CD4-positive, alpha-beta T cell (primary cell): ENCODE data around the gene CEP68. TPM values are rescaled to one million over a fixed set of nuclear protein-coding genes. Genes with fewer than 3 reads are reported as not detected.
A peak's percentile ranks its signal among the peaks of the same experiment; 100 is the strongest.

Experiments
- ATAC-seq: fragments of 200-7000 bp; cut with Tn5 transposase; one replicate; pipeline ENCODE4 v1.10.0; 2022; ENCODE audit warnings: mild to moderate bottlenecking; ENCODE audit not compliant: poor library complexity
- CTCF ChIA-PET: fragments of 350-600 bp; sonication (Branson Sonifier 250); formaldehyde crosslinking; loops from one replicate; lab custom pipeline; 2021; ENCODE audit warnings: antibody characterized with exemption, inconsistent platforms; lab: Charles Lee
- POLR2A ChIA-PET: fragments of 350-600 bp; sonication (Branson Sonifier 250); formaldehyde crosslinking; loops from one replicate; lab custom pipeline; 2021; ENCODE audit warnings: antibody characterized with exemption, inconsistent platforms; lab: Charles Lee
- DNase-seq, 14 experiments: peaks; one replicate each; pipeline ENCODE4 v3.0.0-alpha.2; 2013 to 2020; ENCODE audit warnings: mixed read lengths in 2 of 14
- H3K27ac ChIP-seq, 2 donors: one replicate each; pipeline versions ENCODE4 v1.5.1 to v1.7.0; 2013; ENCODE audit warnings: low read length in 2 of 2, low read depth in 1 of 2, mild to moderate bottlenecking in 1 of 2
- H3K27me3 ChIP-seq, 2 experiments: 1 replicate in 1 of 2; 2 replicates in 1 of 2; pipeline versions ENCODE4 v1.6.1 to v1.7.0; 2013; ENCODE audit warnings: low read length in 2 of 2, control low read depth in 1 of 2, mild to moderate bottlenecking in 1 of 2, moderate library complexity in 1 of 2; ENCODE audit not compliant: insufficient read depth in 2 of 2, control insufficient read depth in 1 of 2
- H3K36me3 ChIP-seq: one replicate; pipeline ENCODE4 v1.6.1; 2013; ENCODE audit warnings: low read length, control low read depth; ENCODE audit not compliant: insufficient read depth
- H3K4me1 ChIP-seq: one replicate; pipeline ENCODE4 v1.6.1; 2013; ENCODE audit warnings: low read length, control low read depth; ENCODE audit not compliant: insufficient read depth
- H3K4me3 ChIP-seq: one replicate; pipeline ENCODE4 v1.5.1; 2013; ENCODE audit warnings: mild to moderate bottlenecking, low read length, moderate library complexity
- H3K9me3 ChIP-seq, 2 experiments: 1 replicate in 1 of 2; 2 replicates in 1 of 2; pipeline versions ENCODE4 v1.6.1 to v1.7.0; 2013; ENCODE audit warnings: low read length in 2 of 2, mild to moderate bottlenecking in 2 of 2, control low read depth in 1 of 2, moderate library complexity in 1 of 2; ENCODE audit not compliant: control insufficient read depth in 1 of 2, insufficient read depth in 1 of 2
- H3K27ac Mint-ChIP-seq: one replicate; pipeline ENCODE4 v1.8.0; 2020; ENCODE audit warnings: mixed read lengths
- H3K27me3 Mint-ChIP-seq: one replicate; pipeline ENCODE4 v1.8.0; 2021; ENCODE audit warnings: mixed read lengths
- H3K36me3 Mint-ChIP-seq: one replicate; pipeline ENCODE4 v1.8.0; 2021; ENCODE audit warnings: low read depth, mixed read lengths
- H3K4me1 Mint-ChIP-seq: one replicate; pipeline ENCODE4 v1.8.0; 2021; ENCODE audit warnings: low read depth, mixed read lengths
- H3K4me3 Mint-ChIP-seq: one replicate; pipeline ENCODE4 v1.8.0; 2020; ENCODE audit warnings: mild to moderate bottlenecking, mixed read lengths
- H3K9me3 Mint-ChIP-seq: one replicate; pipeline ENCODE4 v1.8.0; 2020; ENCODE audit warnings: mixed read lengths
- CTCF ChIP-seq: fragments of 200-600 bp; IDR thresholded peaks from one replicate; pipeline ENCODE4 v1.8.0; 2022; ENCODE audit warnings: antibody characterized with exemption, mild to moderate bottlenecking
- intact Hi-C, 2 experiments: fragments of 100-400 bp; cut with DNase I in 1 of 2; cut with micrococcal nuclease in 1 of 2; formaldehyde crosslinking; loops; one replicate each; pipeline versions ENCODE4 v1.15.1 to v1.9.0; 2023 to 2025; cut with DNase I, micrococcal nuclease
- total RNA-seq, 174 experiments: library from RNA in 2 of 174; stranded (reverse) in 2 of 174; gene quantifications; one replicate each; pipeline ENCODE4 v1.2.3 and lab custom pipeline; 2021 to 2026

CEP68 gene
- total RNA-seq, 2 experiments from 2014 or later = 19.4 to 20.1 TPM

DNA sequence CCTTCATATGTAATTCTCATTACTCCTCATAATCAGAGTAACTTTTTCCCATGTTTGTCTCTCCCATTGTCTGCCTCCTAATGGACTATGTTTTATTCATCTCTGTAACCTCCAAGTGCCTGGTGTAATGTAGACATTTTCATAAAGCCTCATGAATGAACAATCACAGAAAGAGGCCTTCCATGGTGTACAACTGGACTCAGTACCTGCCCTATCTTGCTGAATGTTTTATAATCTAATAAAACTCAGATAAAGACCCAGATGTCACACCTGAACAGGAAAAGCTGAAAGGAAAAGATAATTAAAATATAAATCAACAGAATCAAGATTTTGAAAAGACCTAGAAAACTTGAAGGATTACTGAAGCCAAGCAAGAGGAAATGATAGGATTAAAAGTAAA lies 37.0 kb downstream of the CEP68 start:
- Mint-ChIP-seq H3K36me3 (peaks cover 87% of the 10 kb centered on the region), H3K4me3 (no peak overlapping the region), H3K4me1 (peaks cover 36% of the 10 kb centered on the region), H3K9me3 (no peaks in the 10 kb centered on the region), H3K27ac (peak overlapping the region; percentile 48), H3K27me3 (no peaks in the 10 kb centered on the region)
- H3K27ac ChIP-seq = no peak overlapping the region
- H3K36me3 ChIP-seq = peaks cover 81% of the 10 kb centered on the region
- ChIA-PET CTCF (no interaction called here), POLR2A (interaction anchor here (1.6 kb wide), 1 partner anchor 11 kb away, joined by 5 read pairs; no protein-coding TSS in a partner anchor)
- ATAC-seq (no peak), DNase-seq (no peak)
- TF ChIP-seq CTCF = no peak
- H3K9me3 ChIP-seq = no peaks in the 10 kb centered on the region
- no peaks in the 10 kb centered on the region for H3K4me1 ChIP-seq
- no peak overlapping the region for H3K4me3 ChIP-seq
- H3K27me3 ChIP-seq = no peaks in the 10 kb centered on the region
- intact Hi-C loops = no loop called here

DNA sequence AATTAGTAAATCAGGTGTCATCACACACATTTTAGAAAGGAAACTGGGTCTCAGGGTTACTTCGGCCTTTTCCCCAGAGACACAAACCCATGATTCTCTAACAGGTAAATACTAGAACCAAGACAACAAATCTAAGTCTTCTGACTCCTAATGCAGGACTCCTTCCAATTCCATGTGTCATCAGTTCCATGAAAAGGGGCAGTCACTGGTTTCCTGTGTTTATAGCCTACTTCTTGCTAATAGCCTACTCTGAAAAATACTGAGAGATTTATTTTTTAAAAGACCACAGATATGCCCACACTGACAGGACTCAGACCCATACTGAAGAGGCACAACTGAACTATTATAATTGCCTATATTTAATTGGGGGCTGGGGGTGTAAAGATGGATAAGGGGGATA lies 40.7 kb downstream of the CEP68 start:
- no peak overlapping the region for H3K27ac ChIP-seq
- ATAC-seq (no peak), DNase-seq (no peak)
- Mint-ChIP-seq H3K4me3 (no peak overlapping the region), H3K4me1 (peaks cover 40% of the 10 kb centered on the region), H3K27ac (no peak overlapping the region), H3K36me3 (peaks cover 83% of the 10 kb centered on the region), H3K27me3 (no peaks in the 10 kb centered on the region), H3K9me3 (no peaks in the 10 kb centered on the region)
- H3K4me3 ChIP-seq = no peak overlapping the region
- no peak for TF ChIP-seq CTCF
- POLR2A ChIA-PET = interaction anchor here (2.9 kb wide), 1 partner anchor 33 kb away, joined by 12 read pairs; the partner anchor contains the start of gene RAB1A
- peaks cover 75% of the 10 kb centered on the region for H3K36me3 ChIP-seq
- no peaks in the 10 kb centered on the region for H3K27me3 ChIP-seq
- intact Hi-C loops = no loop called here
- H3K4me1 ChIP-seq = no peaks in the 10 kb centered on the region
- CTCF ChIA-PET = no interaction called here
- no peaks in the 10 kb centered on the region for H3K9me3 ChIP-seq

- peaks cover 68% of the 10 kb centered on the region for H3K36me3 ChIP-seq
- no peaks in the 10 kb centered on the region for H3K4me1 ChIP-seq
- no peak overlapping the region for H3K4me3 ChIP-seq
- no peaks in the 10 kb centered on the region for H3K27me3 ChIP-seq
- H3K27ac ChIP-seq = no peak overlapping the region
- no peak overlapping the region for H3K4me3 Mint-ChIP-seq
- no peak overlapping the region for H3K27ac Mint-ChIP-seq
- CTCF ChIA-PET = no interaction called here
- H3K9me3 Mint-ChIP-seq = no peaks in the 10 kb centered on the region
- H3K9me3 ChIP-seq = no peaks in the 10 kb centered on the region
- DNase-seq (no peak), ATAC-seq (no peak)
- POLR2A ChIA-PET = no interaction called here
- TF ChIP-seq CTCF = no peak
- peaks cover 81% of the 10 kb centered on the region for H3K36me3 Mint-ChIP-seq
- H3K27me3 Mint-ChIP-seq = no peaks in the 10 kb centered on the region
- H3K4me1 Mint-ChIP-seq = peaks cover 36% of the 10 kb centered on the region
- intact Hi-C loops = no loop called here
Observed at GRCh38 chr2:65097844-65098243, 41.6 kb downstream of the CEP68 start.
